Cerebellar cortex (tissue), 1 donor: ENCODE data around the gene RTN3.

Source experiments
- DNase-seq: peaks from one replicate; pipeline ENCODE4 v3.0.0-alpha.2; 2015; ENCODE audit warnings: low spot score

The RTN3 gene

DNA sequence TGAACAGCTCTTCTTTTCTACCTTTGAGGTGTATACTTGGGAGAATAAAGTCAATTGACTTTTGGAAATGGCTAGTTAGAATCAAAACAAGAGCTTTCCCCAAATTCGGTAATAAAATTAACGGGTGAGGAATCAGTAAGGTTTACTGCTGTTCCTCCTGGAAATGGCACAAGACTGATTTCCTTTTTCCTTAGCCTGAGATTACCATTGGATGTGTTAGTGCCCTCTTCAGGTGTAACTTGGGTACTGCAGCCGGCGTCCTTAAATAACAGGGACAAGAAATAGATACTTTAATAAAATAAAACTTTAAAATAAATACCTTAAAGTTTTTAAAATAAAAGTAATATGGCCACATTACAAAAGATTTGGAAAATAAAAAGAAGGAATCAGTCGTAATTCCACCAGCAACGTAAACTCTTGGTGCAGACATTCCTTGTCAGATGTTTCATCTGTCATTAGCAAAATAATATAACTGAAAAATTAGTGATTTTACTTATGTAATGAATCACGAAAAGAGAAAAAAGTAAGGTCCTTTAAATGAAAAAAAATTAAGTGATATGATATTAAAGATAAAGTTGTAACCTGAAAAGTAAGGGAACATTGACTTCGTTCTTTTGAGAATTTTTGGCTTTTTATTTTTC is 57.5 kb downstream of the RTN3 start:
- DNase-seq: peak; percentile 89

DNA sequence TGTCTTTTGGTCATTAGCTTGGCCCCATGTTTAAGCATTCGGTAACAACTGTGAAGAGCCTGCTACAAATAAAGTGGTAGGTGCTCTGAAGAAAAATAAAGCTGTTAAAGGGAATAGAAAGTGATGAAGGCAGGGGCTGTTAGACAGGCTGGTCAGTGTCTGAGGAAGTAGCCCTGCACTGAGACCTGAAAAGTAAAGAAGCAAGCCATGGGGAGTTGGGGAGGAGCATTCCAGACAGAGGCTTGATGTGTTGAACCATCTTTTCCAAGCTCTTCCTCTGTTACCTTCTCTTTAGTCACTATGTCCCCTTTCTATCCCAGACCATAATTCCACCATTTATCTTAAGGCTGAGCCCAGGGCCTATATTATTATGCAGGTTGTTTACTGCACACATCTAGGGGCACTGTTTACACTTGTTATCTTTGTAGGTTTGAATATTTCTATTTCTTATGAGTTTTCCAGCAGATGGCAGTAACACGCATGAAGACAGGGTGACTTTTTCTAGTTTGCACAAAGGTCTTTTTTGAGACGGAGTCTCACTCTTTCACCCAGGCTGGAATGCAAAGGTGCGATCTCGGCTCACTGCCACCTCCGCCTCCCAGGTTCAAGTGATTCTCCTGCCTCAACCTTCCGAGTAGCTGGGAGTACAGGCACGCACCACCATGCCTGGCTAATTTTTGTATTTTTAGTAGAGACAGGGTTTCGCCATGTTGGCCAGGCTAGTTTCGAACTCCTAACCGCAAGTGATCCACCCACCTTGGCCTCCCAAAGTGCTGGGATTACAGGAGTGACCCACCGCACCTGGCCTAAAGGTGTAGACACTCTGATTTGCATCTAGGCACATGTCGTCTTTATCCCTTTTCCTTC is 64.2 kb downstream of the RTN3 start:
- DNase-seq: peak; percentile 54

DNA sequence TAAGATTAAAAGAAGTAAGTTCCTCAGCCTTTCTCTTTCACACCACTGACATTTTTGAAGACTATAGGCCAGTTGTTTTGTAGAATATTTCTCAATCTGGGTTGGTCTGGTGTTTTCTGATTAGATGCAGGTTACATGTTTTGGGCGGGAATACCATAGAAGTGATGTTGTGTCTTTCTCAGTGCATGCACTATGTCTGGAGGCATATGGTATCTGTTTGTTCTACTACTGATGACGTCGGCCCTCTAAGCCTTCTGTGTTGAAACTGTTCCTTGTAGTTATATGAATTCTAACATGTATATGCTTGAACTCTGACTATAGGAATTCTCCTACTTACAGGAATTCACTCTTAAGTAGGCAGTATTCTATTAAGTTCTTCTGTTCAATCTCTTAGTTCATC is 65.7 kb downstream of the RTN3 start:
- no peak for DNase-seq

DNA sequence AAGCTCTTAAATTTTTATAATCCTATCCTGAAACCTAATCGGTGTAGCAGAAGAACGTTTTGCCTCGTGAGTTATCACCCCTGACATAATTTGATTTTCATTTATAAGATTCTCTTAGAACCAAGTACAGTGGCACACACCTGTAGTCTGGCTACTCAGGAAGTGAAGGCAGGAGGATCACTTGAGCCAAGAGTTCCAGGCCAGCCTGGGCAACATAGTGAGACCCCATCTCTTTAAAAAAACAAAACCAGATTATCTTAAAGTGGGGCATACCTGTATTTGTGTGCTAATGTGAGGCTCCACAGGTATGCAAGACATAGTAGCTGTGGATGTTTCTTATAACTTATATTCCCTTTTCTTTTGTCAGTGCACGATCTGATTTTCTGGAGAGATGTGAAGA is 68.3 kb downstream of the RTN3 start:
- no peak for DNase-seq

DNA sequence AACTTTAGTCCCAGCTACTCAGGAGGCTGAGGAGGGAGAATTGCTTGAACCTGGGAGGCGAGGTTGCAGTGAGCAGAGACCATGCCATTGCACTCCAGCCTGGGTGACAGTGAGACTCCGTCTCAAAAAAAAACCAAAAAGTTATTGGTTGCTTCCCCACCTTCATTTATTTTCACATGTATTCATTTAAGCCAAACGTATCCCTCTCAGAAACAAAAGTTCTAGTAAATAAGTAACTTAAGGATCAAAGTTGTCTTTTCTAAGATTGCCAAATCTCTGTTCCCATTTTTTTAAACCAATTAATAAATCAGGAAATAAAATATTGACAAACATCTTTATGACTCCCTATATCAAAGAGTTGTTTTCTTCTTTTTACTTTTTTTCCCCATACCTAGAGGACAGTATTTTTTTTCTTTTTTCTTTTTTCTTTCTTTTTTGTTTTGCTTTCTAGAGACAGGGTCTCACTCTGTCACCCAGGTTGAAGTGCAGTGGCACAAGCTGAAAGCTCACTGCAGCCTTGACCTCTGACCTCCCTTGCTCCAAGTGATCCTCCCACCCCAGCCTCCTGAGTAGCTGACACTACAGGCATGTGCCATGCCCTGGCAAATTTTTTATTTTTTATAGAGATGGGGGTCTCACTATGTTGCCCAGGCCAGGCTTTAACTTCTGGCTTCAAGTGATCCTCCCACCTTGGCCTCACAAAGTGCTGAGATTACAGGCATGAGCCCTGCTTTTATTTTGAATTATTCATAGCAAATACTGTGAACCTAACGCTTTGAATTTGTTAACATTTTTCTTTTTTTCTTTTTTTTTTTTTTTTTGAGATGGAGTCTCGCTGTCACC is 75.8 kb downstream of the RTN3 start:
- no peak for DNase-seq

DNA sequence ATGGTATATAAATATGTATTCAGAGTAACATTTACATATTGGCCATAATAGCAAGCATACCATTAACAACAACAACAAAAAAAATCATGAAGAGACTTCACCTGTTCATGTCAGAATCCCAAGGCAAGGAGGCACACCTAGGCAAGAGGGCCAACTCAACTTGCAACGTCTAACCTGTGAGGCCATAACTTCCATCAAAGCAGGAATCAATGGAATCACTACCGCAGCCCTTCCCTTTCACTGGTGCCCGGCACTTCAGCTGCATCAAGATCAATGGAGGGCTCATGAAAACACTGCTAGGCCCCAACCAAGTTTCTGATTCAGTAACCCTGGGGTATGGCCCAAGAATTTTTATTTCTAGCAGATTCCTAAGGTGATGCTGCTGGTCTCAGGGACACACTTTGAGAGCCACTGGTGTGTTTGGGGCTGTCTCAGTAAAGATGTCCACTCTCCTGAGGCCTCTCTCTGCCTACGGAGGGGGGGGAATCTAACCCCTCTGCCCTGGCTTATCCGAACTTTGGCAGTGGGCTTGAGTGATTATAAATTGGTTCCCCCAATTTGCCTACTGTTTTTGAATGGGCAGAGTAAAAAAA is 79.3 kb downstream of the RTN3 start:
- DNase-seq: no peak

DNA sequence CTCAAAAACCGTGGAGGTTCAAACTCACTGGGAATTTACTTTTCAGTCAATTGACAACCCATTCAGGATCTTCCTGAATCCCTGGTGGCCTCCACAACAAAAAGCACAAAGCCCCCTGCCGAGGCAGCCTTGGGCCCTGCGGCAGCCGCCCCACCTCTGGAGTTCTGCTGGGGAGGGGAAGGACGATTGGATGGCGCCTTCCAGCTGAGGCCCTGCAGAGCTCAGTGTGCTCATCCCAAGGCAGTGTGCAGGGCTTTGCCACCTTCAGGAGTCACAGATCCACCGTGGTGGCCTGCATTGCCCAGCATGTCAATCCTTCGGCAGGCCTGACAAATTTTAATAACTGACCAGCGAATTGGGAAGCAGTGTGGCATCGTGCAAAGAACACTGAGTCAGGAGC is 79.9 kb downstream of the RTN3 start:
- no peak for DNase-seq

DNA sequence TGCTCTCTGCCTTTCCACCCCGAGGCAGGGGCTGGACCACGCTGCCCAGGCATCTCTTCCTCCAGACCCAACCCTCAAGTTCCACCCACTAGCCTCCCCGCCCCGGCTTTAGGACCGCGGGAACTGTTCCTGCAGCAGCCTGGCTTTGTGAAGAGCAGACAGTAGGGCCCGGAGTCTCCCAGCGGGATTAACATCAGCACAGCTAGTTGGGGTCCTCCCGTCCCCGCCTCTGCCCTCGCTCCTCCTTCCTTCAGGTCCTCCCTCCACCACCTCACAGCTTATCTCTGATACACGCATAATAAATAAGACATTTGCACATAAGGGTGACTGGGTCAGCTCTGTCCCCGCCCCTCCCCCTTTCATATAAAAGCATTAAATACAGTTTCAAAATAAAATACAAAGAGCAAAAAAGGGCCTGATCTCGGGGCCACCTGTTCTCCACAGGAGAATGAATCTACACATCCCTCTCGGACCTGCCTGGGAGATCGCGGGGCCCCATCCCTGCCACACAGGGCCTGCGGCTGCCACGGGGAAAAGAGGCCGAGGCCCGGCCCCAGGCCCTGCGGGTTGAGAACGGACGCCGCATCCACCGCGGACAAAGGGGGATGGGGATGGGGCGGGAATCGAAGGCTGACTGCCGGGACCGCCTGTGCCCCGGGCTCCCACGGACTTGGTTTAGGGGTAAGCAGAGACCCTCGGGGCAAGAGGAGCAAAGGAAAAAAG is 80.8 kb downstream of the RTN3 start:
- no peak for DNase-seq

DNA sequence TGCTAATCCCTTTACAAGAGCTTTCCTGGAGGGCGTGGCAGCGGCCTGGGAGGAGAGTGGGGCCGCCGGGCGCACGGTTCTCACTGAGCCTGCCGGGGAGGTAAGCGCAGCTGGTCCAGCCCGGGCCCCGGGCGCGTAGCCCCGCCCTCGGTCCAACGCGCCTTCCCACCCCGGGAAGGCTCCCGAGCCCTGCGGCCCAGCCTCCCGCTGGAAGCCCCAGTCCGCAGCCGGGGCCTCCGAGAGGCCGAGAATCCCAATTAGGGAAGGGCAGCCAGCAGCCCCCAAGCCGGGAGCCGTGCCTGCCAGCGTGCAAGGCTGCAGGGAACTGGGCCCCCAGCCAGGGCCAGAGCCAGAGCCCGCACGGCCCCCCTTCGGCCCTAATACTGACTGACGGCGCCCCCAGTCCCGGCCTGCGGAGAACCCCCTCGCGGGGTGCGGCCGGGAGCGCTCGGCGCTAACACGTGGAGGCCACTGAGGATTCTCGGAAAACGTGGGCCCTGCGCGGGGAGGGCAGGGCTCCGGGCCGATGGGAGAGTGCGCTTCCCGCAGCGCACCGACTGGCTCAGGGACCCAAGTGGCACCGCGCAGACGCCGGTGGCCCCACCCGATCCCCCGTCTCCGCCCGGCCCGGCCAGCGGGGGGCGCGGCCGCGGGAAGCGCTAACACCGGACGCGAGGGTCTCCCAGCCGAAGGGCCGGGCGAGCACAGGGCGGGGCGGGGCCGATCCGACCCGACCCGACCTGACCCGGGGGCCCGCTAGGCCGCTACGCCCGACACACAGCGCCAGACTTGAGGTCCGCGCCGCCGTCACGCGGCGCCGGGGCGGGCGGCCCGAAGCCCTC is 81.6 kb downstream of the RTN3 start:
- no peak for DNase-seq

DNA sequence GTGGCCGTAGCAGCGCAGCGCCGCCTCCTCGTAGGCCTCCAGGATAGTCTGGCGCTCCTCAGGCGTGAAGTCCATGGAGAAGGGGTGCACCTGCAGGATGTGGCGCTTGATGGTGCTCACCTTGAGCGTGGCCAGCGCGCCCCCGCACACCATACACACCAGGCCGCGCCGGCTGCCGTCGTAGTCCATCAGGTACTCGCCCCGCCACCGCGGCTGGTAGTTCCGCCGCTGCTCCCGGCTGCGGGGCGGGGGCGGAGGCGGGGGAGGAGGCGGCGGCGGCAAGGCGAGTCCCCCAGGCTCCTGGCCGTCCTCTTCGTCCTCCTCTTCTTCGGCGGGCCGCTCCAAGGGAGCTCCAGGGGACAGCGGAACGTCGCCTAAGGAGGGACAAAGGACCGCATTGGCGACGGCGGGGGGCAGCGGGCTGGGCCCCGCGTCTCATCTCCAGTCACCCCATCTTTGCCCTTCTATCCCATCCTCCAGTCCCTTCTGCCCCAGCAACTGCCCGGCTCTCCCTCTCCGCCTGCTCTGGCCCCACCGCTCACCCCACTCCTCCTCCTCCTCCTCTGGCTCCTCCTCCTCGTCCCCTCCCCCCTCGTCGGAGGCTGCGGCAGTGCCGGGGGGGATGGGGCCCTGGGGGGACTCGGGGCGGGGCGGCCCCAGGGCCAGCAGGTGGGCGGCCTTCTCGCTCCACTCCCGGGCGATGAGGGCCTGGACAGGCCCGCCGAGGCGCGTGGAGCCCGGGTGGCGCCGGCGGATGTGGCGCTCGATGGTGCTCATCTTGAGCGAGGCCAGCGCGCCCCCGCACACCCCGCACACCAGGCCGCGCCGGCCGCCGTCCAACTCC is 82.4 kb downstream of the RTN3 start:
- DNase-seq: no peak

DNA sequence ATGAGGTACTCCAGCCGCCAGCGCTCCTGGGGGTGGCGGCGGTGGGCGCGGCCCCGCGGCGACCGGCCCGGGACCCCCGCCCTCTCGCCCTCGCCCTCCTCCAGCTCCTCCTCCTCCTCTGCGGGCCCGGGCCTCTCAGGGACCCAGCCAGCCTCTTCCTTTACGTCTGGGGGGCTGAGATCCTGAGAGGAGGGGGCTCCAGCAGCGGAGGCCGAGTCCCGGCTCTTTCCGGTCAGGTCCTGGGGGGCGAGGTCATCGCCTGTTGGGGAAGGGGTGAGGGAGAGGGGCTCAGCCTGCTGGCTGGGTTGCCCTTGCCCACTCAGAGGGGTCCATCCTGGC is 83.0 kb downstream of the RTN3 start:
- DNase-seq: no peak

DNA sequence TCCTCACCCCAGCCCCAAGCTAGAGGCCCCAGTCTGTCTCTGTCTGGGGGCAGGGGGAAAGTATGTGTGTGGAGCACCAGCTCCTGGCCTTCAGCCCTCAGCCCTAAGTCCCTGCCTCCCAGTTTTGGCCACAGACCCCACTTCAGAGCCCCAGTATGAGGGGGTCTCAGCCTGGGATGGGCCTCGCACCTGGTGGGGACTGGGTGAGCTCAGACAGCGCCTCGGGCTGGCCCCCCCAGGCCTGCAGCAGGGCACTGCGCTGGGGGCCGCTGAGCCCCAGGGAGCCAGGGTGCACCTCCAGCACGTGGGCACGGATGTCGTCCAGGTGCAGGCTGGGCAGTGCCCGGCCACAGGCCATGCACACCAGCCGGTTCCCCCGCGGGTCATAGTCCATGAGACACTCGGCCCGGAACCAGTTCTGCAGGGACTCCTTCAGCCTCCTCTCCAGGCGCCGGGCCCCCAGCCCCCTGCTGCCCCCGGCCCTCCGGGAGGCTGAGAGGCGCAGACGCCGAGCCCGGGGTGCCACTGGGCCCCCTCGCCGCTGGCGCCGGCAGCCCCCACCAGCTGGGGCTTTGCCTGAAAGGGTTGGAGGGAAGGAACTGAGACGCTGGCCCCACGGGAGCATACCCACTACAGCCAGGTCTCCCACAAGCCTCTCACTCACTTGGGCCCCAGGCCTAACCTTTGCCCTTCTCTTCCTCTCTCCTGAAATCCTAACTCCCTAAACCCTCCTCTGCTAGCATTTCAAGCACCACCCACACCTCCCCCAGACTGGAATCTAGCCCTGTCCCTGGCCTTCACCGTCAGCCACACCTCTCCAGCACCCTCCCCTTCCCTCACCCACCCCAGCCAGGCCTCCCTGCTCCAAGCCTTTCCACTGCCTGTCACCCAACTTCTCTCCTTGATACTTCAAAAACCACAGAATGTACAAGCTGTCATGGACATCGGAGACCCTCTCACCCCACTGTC is 83.7 kb downstream of the RTN3 start:
- no peak for DNase-seq

DNA sequence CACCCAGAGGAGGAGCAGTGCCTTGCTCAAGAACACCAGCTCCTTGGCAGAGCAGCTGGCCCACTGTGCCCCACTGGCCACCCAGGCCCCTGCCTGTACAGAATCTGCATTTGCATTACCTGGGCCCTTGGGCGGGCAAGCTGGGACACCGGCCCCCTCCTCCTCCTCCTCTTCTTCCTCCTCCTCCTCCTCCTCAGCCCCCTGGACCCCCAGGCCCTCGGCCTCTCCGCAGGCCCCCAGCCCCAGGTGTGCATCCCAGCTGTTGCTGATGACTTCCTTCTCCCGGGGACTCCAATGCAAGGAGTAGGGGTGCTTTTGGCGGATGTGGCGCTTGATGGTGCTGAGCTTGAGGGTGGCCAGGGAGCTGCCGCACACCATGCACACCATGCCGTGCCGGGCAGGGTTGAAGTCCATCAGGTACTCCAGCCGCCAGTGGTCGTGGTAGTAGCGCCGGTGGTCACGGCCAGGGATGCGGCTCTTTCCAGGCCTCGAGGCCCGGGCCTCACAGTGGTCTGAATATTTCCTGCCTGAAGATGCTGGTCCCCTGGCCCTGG is 84.5 kb downstream of the RTN3 start:
- no peak for DNase-seq

DNA sequence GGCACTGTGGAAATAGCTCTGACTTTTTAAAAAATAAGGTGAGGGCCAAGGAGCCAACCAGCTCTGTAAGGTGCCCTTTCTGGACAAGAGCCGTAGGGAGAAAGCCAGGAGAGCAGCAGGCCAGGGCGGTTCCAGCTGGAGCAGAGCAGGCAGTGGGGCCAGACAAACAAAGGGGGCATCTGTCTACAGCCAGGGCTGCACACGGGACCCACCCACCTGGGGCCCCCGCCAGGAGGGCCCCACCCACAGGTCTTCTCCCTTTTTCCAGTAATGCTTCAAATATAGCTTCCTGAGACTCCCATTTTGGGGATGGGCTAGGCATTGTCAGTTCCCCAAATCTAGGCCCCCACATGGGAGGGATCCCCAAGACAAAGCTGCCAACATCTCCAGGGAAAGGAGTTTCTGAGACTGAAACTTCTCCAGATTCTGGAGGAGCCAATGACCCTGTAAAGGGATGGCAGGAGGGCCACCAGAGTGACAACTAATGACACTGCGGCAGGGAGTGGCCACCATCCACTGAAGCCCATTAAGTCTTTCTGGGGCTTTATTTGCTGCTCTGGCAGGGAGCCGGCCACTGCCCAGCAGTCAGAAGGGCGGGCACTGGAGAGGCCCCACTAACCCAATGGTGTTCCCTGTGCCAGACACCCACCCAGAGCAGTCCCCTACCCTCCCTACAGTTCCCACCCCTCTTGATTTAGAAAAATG is 85.4 kb downstream of the RTN3 start:
- DNase-seq: no peak

DNA sequence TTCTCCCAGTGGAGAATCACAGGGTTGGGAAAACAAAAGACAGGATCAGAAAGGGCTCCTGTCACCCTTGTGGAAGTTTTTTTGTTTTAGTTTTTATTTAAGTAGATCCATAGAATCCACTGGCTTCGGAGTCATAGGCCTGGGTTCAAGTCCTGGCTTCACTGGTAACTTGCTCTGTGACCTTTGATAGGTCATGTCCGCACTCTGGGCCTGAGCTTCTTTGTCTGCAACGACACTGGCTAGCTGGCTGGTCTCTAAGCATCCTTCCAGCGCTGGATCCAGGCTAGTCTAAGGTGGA is 85.9 kb downstream of the RTN3 start:
- no peak for DNase-seq

DNA sequence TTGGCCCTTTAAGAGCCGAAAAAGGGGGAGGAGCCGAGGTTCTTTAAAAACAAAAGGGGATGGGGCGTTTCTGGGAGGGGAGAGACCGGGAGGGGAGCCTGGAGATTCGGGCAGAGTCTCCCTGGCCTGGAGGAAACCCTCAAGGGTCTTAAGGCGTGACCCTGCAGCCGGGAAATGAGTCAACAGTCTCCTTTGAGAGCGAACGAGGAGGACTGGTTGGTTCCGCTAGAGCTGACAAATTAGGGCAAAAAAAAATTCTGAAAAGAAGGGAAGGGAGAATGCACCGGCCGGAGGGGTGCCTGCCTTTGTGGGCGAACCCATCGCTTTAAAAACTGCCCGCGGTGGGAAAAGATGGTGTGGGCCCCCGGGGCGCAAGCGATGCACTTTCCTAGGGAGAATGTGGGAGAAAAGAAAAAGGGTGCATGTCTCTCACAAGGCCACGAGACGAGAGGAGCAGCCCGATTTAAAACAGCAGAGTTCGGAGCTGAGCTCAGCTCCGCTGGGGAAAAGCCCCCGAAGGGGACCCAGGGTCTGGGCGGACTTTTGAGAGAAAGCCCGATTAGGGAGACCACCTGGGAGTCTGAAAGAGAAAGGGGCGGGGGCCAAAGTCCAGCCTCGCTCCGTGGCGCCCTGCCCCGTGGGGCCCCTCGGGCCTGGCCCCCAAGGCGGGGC is 86.4 kb downstream of the RTN3 start:
- peak; percentile 92 for DNase-seq

DNA sequence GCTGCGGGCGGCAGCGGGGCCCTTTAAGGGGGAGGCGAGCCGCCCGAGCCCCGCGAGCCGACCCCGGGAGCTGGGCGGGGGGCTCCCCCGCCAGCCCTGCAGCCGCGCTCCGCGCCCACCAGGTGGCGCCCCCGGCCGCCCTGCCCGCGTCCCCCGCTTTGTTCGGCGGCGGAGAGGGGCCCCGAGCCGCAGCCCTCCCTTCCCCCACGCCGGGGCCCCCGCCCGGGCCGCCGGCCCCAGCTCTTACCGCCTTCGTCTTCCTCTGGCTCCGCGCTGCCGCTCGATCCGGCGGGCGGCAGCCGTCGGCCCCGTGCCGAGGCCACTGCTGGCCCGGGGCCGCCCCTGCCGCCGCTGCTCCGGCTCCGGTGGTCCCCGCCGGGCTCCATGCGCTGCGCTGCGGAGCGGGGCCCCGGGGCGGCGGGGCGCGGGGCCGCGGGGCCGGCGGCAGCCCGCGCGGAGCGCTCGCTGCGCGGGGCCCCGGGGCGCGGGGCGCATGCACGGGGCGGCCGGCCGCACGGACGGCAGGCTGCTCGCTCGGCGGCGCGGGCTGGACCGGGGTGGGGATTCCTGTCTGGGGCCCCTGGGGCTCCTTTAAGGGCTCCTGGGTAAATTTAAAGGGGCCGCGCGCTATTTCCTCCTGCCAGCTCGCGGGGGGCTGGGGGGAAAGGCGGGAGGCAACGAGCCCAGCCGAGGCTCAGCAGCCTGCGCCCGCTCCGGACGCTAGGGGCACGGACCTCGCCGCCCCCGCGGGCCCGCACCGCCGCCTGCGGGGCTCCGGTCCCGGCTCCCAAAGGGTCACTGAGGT is 87.1 kb downstream of the RTN3 start, which contains the start of gene ZFTA:
Gene ZFTA, minus strand, starts transcription at position 539 of the 805 bp plus-strand sequence. Its CDS starts 153 bp downstream, at position 386.
- DNase-seq: peak; percentile 60
